Calu3 (cell line): Measurements from ENCODE around the gene GDF2. TPM values are rescaled to one million over a fixed set of nuclear protein-coding genes. Genes with fewer than 3 reads are reported as not detected.

ENCODE experiments used
- BruUV-seq: library from RNA; stranded (reverse); fragments of 400-500 nt; replicated peaks from 2 replicates; lab custom pipeline; 2021; lab: Mats Ljungman, UMichigan
- CTCF ChIA-PET: fragments of 300-600 bp; sonication (Branson Sonifier 250); formaldehyde crosslinking; loops from one replicate; lab custom pipeline; 2022; ENCODE audit warnings: antibody characterized with exemption; lab: Charles Lee
- DNase-seq: peaks from one replicate; pipeline ENCODE4 v3.0.0; 2022
- H3K27ac Mint-ChIP-seq: one replicate; pipeline ENCODE4 v1.8.0; 2022; ENCODE audit warnings: mixed read lengths; ENCODE audit not compliant: unreplicated experiment
- H3K27me3 Mint-ChIP-seq: one replicate; pipeline ENCODE4 v1.8.0; 2022; ENCODE audit warnings: mixed read lengths; ENCODE audit not compliant: unreplicated experiment
- H3K36me3 Mint-ChIP-seq: one replicate; pipeline ENCODE4 v1.8.0; 2022; ENCODE audit warnings: mild to moderate bottlenecking, moderate library complexity, mixed read lengths; ENCODE audit not compliant: insufficient read depth, unreplicated experiment
- H3K4me1 Mint-ChIP-seq: one replicate; pipeline ENCODE4 v1.8.0; 2022; ENCODE audit warnings: mild to moderate bottlenecking, low read depth, mixed read lengths; ENCODE audit not compliant: unreplicated experiment
- H3K4me3 Mint-ChIP-seq: one replicate; pipeline ENCODE4 v1.8.0; 2022; ENCODE audit warnings: mild to moderate bottlenecking, low read depth, moderate library complexity, mixed read lengths; ENCODE audit not compliant: unreplicated experiment
- H3K9me3 Mint-ChIP-seq: one replicate; pipeline ENCODE4 v1.8.0; 2022; ENCODE audit warnings: low read depth, mixed read lengths; ENCODE audit not compliant: unreplicated experiment
- CTCF ChIP-seq: fragments of 200-600 bp; IDR thresholded peaks from one replicate; pipeline ENCODE4 v1.8.0; 2022; ENCODE audit warnings: antibody characterized with exemption; ENCODE audit not compliant: unreplicated experiment
- intact Hi-C: fragments of 100-400 bp; cut with micrococcal nuclease; formaldehyde crosslinking; loops from one replicate; pipeline ENCODE4 v1.10.0; 2022; ENCODE audit not compliant: unreplicated experiment
- total RNA-seq: library from RNA; stranded (reverse); gene quantifications from 2 replicates; pipeline ENCODE4 v1.2.3, GENCODE V29; 2022

GDF2 gene
- total RNA-seq, 1 experiment from 2014 or later, result not detected

GRCh38 chr10:47325303-47326291 lies 3.3 kb downstream of the GDF2 start:
- no peak for TF ChIP-seq CTCF
- BruUV-seq, result no TSS peak
- H3K9me3 Mint-ChIP-seq, result no peaks in the 10 kb centered on the region
- CTCF ChIA-PET, result no interaction called here
- intact Hi-C loops, result no loop called here
- no peak for DNase-seq
- H3K27ac Mint-ChIP-seq, result no peak overlapping the region
- no peaks in the 10 kb centered on the region for H3K36me3 Mint-ChIP-seq
- H3K4me3 Mint-ChIP-seq, result no peak overlapping the region
- H3K4me1 Mint-ChIP-seq, result no peaks in the 10 kb centered on the region
- H3K27me3 Mint-ChIP-seq, result peaks cover 33% of the 10 kb centered on the region

GRCh38 chr10:47326306-47326926 lies 4.2 kb downstream of the GDF2 start:
- Mint-ChIP-seq H3K4me3 (no peak overlapping the region), H3K36me3 (no peaks in the 10 kb centered on the region), H3K9me3 (no peaks in the 10 kb centered on the region), H3K27me3 (peaks cover 25% of the 10 kb centered on the region), H3K4me1 (no peaks in the 10 kb centered on the region), H3K27ac (no peak overlapping the region)
- no peak for TF ChIP-seq CTCF
- intact Hi-C loops, result no loop called here
- no TSS peak for BruUV-seq
- no peak for DNase-seq
- CTCF ChIA-PET, result no interaction called here

- no peak for TF ChIP-seq CTCF
- no peaks in the 10 kb centered on the region for H3K36me3 Mint-ChIP-seq
- DNase-seq, result no peak
- peaks cover 20% of the 10 kb centered on the region for H3K27me3 Mint-ChIP-seq
- BruUV-seq, result no TSS peak
- no peaks in the 10 kb centered on the region for H3K9me3 Mint-ChIP-seq
- CTCF ChIA-PET, result no interaction called here
- no peaks in the 10 kb centered on the region for H3K4me1 Mint-ChIP-seq
- H3K27ac Mint-ChIP-seq, result no peak overlapping the region
- intact Hi-C loops, result no loop called here
- no peak overlapping the region for H3K4me3 Mint-ChIP-seq
Observed at GRCh38 chr10:47326927-47327330, 4.7 kb downstream of the GDF2 start.

GRCh38 chr10:47329855-47330254 lies 7.6 kb downstream of the GDF2 start:
- Mint-ChIP-seq H3K36me3 (no peaks in the 10 kb centered on the region), H3K9me3 (no peaks in the 10 kb centered on the region), H3K4me1 (no peaks in the 10 kb centered on the region), H3K27me3 (peaks cover 22% of the 10 kb centered on the region), H3K4me3 (no peak overlapping the region), H3K27ac (no peak overlapping the region)
- DNase-seq, result no peak
- no TSS peak for BruUV-seq
- CTCF ChIA-PET, result no interaction called here
- no peak for TF ChIP-seq CTCF
- intact Hi-C loops, result no loop called here
